HG03460 (cell line): ENCODE results near the gene NAT9.

Source experiments
- ATAC-seq: cut with Tn5 transposase; IDR thresholded peaks from one replicate; pipeline ENCODE4 v1.9.1; 2021; ENCODE audit not compliant: unreplicated experiment

NAT9 gene

GRCh38 chr17:74780443-74781238, 4.5 kb upstream of the NAT9 start:
- no peak for ATAC-seq

- no peak for ATAC-seq
These were observed 3.8 kb upstream of the NAT9 start for GRCh38 chr17:74779948-74780400.

DNA sequence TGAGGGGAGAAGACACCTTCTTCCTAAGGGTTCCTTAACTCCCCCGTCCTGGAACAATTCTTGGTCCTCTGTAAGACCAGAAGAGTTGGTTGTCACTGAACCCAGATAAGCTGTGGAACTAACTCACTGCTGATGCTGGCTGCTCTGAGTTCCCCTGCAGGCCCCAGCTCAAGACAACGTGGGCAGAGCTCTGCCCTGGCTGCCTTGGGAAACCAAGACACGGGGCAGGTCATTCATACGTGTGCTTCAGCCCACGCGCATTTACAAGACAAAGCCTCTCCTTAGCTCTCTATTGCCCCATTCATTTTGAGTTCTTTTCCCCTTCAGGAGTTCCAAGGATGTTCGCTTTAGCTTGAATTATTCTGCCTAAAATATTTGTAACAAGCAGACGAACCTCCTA, 3.4 kb upstream of the NAT9 start:
- ATAC-seq, result no peak

- no peak for ATAC-seq
These were observed 2.8 kb upstream of the NAT9 start for GRCh38 chr17:74778960-74779359.

DNA sequence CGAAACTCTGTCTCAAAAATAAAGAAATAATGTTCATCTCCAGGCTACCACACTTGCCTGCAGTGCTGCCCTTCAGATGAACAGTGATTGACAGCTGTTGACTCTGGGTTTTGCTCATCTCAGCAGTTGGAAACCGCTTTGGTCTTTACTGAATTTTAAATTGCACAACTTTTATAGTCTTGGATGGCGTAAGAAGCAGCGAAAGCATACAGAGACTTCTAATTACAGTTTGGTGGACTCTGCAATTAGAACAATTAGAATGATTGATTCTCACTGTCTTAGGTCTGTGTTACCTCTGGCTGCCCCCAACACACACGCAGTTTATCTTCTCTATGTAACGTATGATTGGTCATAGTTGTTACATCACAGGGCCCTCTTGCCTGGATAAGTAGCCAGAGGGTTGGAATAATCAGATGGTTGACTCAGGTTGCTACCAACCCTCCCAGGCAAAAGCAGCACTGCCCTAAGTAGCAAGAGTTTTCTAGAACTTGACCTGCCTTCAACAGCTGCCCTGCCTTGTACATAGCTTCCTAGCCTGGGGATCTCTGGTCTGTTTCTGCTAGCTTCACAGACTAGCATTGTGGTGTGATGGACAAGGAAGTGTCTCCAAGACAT, 1.9 kb upstream of the NAT9 start:
- ATAC-seq, result no peak

DNA sequence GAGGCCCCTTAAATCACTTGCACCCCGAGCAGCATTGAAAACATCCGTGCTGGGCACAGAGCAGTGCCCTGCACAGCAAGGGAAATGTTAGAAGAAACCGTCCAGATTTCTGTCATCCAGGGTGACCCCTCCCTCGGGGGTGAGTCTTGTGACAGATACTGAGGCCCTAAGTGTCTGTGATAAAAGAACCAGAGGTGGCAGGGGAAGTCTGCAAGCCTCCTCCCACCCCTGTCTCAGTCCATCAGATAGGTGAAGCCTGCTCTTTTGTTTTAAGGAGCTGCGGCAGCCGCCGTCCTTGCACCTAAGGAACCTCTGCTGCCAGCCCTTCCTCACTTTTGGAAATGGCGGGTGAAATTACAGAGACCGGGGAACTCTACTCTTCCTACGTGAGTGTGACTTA, 845 bp upstream of the NAT9 start:
- ATAC-seq, result peak; percentile 5

DNA sequence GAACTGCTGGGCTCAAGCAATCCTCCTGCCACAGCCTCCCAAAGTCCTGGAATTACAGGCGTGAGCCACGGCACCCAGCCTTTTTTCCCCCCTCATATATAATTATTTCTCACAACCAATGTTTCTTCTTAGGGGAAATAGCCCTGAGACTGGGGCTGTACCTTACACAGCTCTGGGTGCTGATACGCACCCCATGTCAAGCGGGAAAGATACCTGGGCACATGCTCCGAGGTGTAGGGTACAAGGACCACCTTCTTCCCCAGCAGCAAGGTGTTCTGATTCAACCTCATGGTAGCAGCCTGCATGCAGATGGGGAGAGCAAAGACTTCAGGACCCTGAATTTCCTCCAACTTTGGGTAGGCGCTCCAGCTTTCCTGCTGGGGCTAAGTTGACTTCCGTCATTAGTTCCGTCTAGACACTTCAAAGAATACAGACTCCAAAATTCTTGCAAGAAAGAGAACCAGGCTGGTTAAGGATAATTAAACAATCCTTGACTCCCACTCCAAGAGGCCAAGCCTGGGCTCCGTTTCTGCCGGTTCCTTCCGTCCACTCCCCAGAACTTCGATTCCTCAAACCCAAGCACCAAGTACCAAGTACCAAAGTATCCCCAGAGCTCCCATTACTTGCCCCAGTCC, 619 bp downstream of the NAT9 start:
- no peak for ATAC-seq

GRCh38 chr17:74773871-74774286, 2.3 kb downstream of the NAT9 start:
- no peak for ATAC-seq

DNA sequence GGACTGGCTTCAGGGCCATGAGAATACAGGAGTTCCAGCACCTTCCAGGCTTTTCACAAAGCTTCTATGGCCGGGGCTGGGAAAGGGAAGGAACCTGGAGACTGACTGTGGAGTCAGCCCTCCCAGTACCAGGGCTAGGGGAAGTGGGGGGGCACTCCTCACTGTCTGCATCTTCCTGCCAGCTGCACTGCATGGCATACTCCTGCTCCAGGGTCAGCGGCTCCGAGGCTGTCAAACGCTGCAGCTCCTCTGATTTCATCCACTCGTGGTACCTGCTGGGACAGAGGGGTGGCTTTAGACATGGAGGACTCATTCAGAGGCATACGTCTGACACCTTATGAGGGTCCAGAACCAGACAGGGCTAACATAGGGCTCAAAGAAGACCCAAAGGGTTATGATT, 2.7 kb downstream of the NAT9 start:
- ATAC-seq, result no peak

- no peak for ATAC-seq
These were observed 4.1 kb downstream of the NAT9 start for GRCh38 chr17:74772053-74772452.

GRCh38 chr17:74771319-74771914, 4.7 kb downstream of the NAT9 start:
- no peak for ATAC-seq

DNA sequence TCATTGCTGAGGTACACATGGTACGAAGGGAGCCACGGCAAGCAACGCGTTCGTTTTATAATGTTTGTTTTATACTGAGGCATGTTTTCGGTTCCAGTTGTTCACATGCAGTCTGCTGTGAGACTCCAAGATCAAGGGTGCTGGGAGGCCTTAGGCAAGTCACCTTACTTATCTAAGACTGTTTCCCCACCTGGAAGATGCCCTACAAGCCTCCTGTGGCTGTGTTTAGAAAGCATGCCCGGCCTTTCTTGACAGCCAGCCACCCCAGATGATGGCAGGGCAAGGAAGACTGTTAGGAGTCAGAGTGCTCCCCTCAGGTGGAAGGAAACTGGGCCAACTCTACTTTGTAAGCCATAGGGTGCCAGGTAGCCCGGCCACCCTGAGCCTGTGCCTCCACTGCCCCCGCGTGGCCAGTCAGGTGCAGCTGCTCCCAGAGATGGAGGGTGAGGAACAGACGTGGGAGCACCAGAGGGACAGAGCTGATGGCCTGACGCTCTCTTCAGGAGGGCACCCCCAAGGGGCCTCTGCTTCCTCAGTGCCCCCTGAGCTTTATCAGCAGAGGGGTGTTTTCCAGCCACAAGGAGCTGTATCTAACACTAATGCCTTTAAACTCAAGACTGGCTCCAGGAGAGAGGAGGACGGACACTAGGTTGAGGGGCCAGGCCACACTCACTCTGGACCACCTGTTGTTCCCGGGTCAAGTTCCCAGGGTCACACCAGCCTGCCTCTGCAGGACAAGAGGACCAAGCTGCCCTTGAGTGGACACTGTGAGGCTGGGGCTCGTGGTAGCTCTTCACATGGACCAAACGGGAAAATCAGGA, 5.4 kb downstream of the NAT9 start:
- ATAC-seq, result no peak

DNA sequence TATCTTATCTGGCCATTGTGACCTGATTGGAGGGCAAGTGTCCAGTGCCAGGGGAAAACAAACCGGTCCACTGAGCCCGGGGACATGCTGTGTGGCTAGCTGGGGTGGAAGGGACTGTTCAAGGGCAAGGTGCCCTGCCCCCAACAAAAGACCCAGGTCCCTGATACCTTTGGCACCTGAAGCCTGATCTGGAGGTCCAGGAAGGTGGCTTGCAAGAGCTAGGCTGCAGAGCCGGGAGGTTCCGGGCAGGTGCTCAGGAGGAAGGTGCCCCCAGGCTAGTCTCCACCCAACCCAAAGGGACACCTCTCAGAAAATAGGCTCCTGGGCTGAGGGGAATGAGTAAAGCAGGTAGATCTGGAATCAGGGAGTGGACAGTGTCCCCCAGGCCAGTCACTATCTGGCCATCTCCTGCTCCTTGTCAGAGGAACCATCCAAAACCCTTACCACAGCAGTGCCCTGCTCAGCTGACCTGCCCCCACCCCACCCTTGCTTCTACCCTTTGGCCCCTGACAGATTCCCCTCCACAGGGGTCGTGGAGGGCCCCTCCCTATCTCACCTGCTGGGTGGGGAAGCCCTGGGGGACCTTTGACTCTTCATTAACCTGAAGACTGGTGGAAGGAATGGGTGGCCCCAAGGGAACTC, 6.2 kb downstream of the NAT9 start:
- ATAC-seq, result no peak

GRCh38 chr17:74769266-74769855, 6.8 kb downstream of the NAT9 start:
- no peak for ATAC-seq

GRCh38 chr17:74768763-74769114, 7.4 kb downstream of the NAT9 start:
- ATAC-seq, result no peak

GRCh38 chr17:74768069-74768762, 7.9 kb downstream of the NAT9 start:
- ATAC-seq, result no peak

- ATAC-seq, result no peak
These were observed 9.0 kb downstream of the NAT9 start for GRCh38 chr17:74767111-74767516.

DNA sequence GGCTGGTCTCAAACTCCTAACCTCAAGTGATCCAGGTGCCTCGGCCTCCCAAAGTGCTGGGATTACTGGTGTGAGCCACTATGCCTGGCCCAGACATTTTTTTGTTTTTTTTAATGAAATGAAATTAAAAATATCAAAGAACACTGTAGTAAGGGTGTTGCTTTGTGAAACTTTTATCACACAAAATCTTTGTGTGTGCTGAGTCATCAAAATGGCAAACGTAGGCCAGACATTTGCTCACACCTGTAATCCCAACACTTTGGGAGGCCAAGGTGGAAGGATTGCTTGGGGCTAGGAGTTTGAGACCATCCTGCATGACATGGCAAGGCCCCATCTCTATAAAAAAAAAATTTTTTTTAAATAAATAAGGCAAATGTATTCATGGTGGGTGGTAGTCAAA, 9.7 kb downstream of the NAT9 start:
- ATAC-seq, result no peak

DNA sequence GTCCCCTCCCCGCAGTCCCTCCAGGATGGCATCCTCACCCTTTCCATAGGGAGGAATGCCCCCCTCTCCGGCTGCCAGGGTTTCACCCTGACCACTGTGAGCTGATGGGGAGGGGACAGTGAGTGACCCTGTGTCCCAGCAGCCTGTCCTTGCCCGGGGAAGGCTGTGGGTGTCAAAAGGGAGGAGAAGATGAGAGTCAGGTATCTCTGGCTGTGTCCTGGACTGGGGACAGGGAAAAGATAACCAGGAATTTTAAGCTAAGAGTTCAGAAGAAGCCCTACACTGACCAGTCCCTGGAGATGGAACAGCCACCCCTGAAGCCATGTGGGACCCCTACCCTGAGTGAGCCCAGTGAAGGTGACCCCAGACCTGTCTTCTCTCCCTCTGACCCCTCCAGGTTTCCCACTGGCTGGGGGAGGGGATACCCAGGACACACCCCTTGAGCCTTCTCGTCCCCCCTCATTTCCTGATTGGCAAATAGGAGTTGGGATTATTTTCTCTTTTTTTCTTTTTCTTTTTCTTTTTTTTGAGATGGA, 11.3 kb downstream of the NAT9 start:
- no peak for ATAC-seq
